GM21367 (cell line): ENCODE measurements around the gene IQGAP1.
A peak's percentile ranks its signal among the peaks of the same experiment; 100 is the strongest.

ENCODE experiments used
- ATAC-seq: cut with Tn5 transposase; IDR thresholded peaks from one replicate; pipeline ENCODE4 v1.9.1; 2021; ENCODE audit not compliant: unreplicated experiment

Gene IQGAP1

GRCh38 chr15:90519688-90520087 is 131.6 kb downstream of the IQGAP1 start:
- ATAC-seq, result no peak

GRCh38 chr15:90520365-90520764 is 132.3 kb downstream of the IQGAP1 start:
- no peak for ATAC-seq

- no peak for ATAC-seq
Observed at GRCh38 chr15:90523373-90523772, 135.3 kb downstream of the IQGAP1 start.

GRCh38 chr15:90524018-90524803 is 136.2 kb downstream of the IQGAP1 start:
- peak; percentile 69 for ATAC-seq

- ATAC-seq, result no peak
Observed at GRCh38 chr15:90529011-90529370, 140.9 kb downstream of the IQGAP1 start.

GRCh38 chr15:90529371-90530249 is 141.6 kb downstream of the IQGAP1 start, which contains the start of gene CRTC3:
Gene CRTC3, plus strand, starts transcription at chr15:90529923. Its CDS starts 149 bp downstream, at chr15:90530072.
- ATAC-seq, result peak; percentile 59

GRCh38 chr15:90530250-90531051 is 142.4 kb downstream of the IQGAP1 start:
- peak; percentile 31 for ATAC-seq

GRCh38 chr15:90531147-90531546 is 143.1 kb downstream of the IQGAP1 start:
- no peak for ATAC-seq

GRCh38 chr15:90535254-90535653 is 147.2 kb downstream of the IQGAP1 start:
- no peak for ATAC-seq

GRCh38 chr15:90539789-90540188 is 151.7 kb downstream of the IQGAP1 start:
- ATAC-seq, result no peak

- ATAC-seq, result no peak
Observed at GRCh38 chr15:90540768-90541167, 152.7 kb downstream of the IQGAP1 start.

- no peak for ATAC-seq
Observed at GRCh38 chr15:90545095-90545494, 157.1 kb downstream of the IQGAP1 start.

- no peak for ATAC-seq
Observed at GRCh38 chr15:90547540-90547939, 159.5 kb downstream of the IQGAP1 start.

- ATAC-seq, result no peak
Observed at GRCh38 chr15:90550919-90551318, 162.9 kb downstream of the IQGAP1 start.
